Activated T-cell treated with anti-CD3 and anti-CD28 coated beads for 48 hours (primary cell): ENCODE results near the gene TMEM259.

Experiments used
- DNase-seq: peaks from one replicate; pipeline ENCODE4 v3.0.0-alpha.2; 2020; ENCODE audit warnings: low read depth

Gene TMEM259

GRCh38 chr19:1020868-1021425, at the start of gene TMEM259:
Gene TMEM259, minus strand, starts transcription at chr19:1021123. Its CDS starts 127 bp downstream, at chr19:1020996.
- DNase-seq, result peak; percentile 97

GRCh38 chr19:1070576-1070930, 49.6 kb upstream of the TMEM259 start:
- DNase-seq, result no peak

- no peak for DNase-seq
Measured at GRCh38 chr19:1069009-1069779, 48.3 kb upstream of the TMEM259 start.

GRCh38 chr19:1068009-1069001, 47.4 kb upstream of the TMEM259 start:
- no peak for DNase-seq

- no peak for DNase-seq
Measured at GRCh38 chr19:1067341-1067957, 46.5 kb upstream of the TMEM259 start.

GRCh38 chr19:1066748-1067340, 45.9 kb upstream of the TMEM259 start, which contains the start of gene ARHGAP45:
Gene ARHGAP45, plus strand, starts transcription at chr19:1067167. Its CDS starts 239 bp downstream, at chr19:1067406.
- peak; percentile 85 for DNase-seq

GRCh38 chr19:1066251-1066747, 45.4 kb upstream of the TMEM259 start:
- DNase-seq, result no peak

GRCh38 chr19:1065606-1066109, 44.7 kb upstream of the TMEM259 start:
- DNase-seq, result no peak

GRCh38 chr19:1064661-1065605, 44.0 kb upstream of the TMEM259 start:
- peak; percentile 77 for DNase-seq

- no peak for DNase-seq
Measured at GRCh38 chr19:1063909-1064660, 43.2 kb upstream of the TMEM259 start.

- peak; percentile 68 for DNase-seq
Measured at GRCh38 chr19:1063030-1063908, 42.3 kb upstream of the TMEM259 start.

GRCh38 chr19:1062387-1063029, 41.6 kb upstream of the TMEM259 start:
- DNase-seq, result no peak

GRCh38 chr19:1061987-1062386, 41.1 kb upstream of the TMEM259 start:
- DNase-seq, result no peak

- no peak for DNase-seq
Measured at GRCh38 chr19:1060689-1061088, 39.8 kb upstream of the TMEM259 start.

- no peak for DNase-seq
Measured at GRCh38 chr19:1058112-1058511, 37.2 kb upstream of the TMEM259 start.

- DNase-seq, result no peak
Measured at GRCh38 chr19:1057176-1057855, 36.4 kb upstream of the TMEM259 start.
